HG02678 (cell line): ENCODE data around the gene PIGU.
A peak's percentile ranks its signal among the peaks of the same experiment; 100 is the strongest.
"Not testable (repeated sequence)": the region's sequence is repeated elsewhere in the genome, so short reads cannot be mapped to it uniquely, and the experiment has no call there.

Experiments used
- ATAC-seq: cut with Tn5 transposase; IDR thresholded peaks from one replicate; pipeline ENCODE4 v1.9.1; 2021; ENCODE audit warnings: mild to moderate bottlenecking, moderate library complexity; ENCODE audit not compliant: unreplicated experiment

The PIGU gene

DNA sequence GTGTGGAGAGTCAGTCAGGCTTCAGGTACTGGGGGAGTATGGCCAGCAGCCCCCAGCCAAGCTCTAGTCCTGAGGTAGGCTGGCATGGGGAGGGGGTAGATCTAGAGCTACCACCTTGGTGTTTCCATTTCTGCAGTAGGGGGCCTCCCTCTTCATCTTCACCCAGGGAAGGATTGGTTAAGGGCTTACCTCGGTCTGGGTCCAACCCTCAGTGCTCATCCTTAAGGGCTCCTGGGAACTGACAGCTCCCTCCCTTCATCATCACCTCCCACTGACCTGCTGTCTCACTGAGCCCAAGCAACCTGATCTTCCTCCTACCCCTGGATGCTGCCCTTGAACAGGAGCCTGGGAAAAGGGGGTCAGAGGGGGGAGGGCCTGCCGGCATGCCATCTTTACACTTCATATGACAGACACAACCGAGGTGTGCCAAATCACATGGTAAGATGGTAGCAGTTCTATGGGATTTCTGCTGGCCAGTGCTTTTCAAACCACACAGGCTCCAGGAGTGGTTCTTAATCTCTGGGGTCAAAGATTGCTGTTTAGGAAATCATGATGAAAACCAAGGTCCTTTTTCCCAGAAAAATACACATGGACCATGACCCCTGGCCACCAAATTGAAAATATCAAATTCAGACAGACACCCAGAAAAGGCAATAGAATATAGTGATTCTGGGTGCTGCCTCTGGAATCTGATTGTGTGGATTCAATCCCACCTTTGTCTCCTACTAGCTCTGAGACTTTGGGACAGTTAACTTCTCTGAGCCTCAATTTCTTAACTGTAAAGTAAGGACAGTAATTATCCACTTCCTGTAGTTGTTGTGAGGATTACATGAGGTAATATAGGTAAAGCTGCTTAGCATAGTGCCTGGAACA is 30.3 kb upstream of the PIGU start:
- ATAC-seq: no peak

DNA sequence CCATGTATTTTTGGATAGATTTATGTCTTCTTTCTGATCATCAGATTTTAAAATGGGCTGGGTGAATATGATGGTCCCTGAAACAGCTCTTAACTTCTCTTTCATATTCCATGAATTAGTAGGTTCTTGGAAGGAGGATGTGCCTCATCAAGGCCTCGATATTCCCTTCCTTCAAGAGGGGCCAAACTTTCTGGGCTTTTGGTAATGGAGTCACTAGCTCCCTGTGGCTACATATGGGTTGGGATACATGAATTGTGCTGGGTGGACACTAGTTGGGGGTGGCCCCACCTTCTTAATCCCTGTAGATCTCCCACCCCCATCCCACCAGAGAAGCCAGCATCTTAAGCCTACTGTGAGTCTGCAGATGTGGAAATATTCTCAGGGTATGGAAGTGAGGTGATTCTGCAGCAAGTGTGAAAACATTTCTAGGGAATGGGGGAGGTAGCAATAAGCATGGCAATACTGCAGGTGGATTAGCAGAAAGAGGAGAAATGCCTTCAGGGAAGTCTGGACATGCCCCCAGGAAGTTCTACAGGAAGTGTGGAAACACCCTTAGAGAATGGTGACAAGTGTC is 29.5 kb upstream of the PIGU start:
- ATAC-seq: no peak

DNA sequence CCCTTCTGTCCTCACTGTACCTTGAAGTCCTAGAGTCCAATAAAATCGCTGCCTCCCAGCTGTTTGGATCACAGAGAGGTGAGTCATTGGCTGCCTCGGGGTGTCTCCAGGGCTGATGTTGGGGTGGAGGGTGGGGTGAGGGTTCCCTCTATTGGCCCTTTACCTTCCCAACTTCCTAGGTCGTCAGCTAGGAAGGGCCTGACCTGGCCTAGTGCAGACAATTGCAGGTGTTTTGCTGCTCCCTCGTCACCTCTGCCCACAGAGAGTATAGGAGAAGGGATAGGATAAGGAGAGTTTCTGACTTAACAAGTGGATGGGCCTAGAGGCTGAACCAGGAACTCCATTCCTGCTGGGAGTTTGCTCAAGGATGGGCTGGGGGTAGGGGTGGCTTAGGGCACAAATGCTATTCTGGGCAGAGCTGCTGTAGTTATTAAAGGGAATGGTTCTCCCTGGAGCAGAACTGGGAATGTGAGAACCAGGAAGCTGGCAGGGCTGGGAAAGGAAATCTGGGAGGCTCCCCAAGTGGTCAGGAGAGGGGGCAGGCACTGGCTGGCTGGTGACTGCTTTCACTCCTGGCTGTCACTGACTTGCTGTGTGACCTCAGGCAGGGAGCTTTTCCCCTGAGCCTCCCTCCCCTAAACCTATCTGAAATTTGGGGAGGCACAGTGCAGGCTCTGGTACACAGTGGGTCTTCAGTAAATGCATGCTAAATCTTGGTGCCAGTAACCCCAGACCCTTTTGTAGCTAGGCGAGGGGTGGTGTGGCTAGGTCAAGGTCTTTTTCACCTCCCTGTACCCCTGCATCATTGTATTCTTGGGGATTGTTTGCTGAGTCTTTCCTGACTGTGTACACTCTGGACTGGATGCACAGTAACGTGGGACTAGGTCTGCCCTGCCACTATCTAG is 28.8 kb upstream of the PIGU start:
- ATAC-seq: no peak

DNA sequence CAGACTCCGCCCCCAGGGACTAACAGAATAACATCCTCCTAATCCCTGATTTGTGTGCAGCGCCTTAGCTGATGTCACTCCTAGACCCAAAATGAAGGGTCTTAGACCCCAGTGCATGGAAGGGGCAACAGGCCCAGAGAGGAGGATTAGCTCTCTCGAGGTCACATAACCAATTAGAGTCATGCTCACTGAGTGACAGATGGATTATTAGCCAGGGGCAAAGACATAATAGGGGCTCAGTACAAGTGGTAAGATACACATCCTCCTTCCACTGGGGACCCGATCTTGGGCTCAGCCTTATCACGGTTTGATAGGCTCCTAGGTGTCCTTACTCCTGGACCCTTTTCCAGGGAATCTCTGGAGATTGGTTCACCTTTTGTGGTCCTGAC is 28.1 kb upstream of the PIGU start:
- ATAC-seq: no peak

DNA sequence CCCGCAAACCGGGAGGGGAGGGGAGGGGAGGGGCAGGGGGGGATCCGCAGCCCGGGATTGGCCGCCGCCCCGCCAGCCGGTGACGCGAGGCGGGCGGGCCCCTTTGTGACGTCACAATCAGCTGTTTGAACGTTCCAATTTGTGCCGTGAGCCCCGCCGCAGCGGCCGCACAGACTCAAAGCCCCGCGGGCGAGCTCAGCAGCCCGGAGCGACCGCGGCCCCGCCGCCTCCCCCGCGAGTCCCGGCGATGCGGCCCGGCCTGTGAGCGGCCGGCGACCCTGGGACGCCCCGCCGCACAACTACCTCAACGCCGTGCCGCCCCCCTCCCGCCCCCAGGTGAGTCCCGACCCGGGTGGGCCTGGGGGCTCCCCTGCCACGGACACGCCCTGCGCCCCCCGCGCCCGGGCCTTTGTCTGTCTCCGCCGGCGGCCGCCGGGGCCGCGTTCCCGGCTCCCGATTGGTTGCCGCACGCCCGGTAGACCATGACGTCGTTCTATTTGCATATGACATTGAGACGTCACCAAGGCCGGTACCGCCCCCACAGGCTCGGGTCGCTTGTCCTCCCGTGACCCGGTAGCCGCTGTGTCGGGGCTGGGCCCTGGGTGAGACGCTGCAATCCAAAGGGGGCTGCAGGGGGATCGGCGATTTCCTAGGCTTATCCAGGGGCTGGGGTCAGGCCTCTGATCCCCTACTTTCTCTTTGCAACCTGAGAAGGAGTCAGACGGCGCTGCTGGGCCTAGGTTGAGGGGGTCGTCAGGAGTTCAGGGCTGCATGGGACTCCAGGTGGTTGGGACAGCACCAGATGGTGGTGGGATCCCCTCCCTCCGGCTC is 27.5 kb upstream of the PIGU start, which contains the start of gene TP53INP2:
TP53INP2 (plus strand) TSS at position 168 of the 831 bp plus-strand sequence. CDS start 4,396 bp downstream, outside the sequence.
- peak; percentile 68 for ATAC-seq

DNA sequence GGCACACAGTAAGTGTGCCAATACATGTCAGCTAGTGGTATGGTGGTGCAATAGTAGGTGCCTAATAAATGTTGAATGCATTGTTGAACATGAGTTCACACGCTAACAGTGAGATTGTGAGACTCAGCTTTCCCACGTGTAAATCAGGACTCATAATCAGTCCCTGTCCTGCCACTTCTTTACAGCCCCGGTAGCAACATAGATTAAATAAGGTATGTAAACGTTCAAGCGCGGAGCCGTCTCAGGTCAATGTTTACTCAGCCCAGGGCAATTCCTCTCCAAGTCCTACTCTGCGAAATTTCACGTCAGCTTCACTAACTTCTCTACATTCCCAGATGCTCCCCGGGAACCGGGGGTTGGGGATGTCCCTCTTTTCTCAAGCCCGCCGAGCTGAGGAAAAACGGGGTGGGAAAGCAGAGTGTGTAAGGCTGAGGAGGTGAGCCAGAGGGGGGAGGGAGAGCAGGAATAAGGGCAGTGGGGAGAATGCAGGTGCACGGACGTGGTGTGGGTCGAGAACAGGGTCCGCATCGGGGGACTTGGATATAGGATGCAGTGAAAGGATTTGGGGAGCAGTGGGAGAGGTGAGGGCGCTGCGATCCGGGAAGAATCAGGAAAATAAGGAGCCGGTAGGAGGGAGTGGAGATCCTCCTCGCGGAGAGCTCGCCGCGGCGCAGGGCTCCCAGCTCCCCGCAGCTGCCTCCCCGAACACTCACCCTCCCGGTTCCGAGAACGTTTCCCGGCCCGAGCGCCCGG is 26.7 kb upstream of the PIGU start:
- no peak for ATAC-seq

DNA sequence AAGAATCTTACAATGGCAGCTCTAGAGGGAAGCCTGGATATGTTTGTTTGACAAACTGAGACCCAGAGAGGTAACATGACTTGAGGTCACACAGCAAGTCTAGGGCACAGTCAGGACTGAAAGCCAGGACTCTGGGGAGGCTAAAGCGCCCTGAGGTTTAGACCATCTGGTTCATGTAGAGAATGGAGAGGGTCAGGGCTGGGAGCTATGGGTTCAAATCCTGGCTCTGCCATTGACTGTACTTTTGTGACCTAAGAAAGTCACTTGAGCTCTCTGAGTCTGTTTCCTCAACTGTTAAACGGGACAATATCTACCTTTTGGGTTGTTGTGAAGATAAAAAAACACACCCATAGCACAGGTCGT is 26.1 kb upstream of the PIGU start:
- no peak for ATAC-seq

DNA sequence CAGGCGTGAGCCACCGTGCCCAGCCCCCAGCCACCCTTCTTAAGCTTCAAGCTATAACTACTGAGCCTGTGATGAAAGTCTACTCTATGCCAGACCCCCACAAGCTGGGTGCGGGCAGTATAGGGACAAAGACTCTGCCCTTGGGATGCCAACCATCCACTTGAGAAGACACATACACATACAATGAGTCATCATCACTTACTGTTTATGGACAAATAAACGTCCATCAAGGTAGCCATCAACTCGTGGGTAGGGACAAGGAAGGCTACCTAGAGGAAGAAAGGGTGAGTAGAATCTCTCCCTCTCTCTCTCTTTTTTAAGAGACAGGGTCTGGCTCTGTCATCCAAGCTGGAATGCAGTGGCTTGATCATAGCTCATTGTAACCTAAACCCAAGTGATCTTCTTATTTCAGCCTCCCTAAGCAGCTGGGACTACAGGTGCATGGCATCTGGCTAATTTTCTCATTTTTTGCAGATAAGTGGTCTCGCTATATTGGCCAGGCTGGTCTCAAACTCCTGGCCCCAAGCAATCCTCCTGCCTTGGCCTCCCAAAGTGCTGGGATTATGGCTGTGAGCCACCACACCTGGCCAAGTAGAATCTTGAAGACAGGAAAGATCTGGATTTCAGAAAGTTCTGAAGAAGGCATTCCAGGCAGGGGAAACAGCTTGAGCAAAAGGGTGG is 24.7 kb upstream of the PIGU start:
- no peak for ATAC-seq

DNA sequence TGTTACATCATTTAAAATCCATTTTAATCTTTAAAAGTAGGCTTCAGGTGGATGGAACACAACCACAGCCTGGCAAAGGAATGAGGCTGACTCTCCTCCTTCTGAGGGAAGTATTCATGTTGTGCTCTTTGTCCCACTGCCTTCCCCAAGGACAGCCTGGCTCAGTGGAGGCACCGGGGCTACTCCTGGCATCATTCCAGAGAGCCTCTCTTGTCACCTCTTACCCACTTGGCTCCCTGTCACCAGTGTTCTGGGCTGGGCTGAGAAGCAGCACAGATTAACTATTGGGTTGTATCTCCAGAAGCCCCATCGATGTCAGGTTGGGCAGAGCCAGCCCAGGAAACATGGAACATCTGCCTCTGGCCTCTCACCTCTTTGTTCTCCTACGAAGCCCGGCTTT is 16.5 kb upstream of the PIGU start:
- no peak for ATAC-seq

DNA sequence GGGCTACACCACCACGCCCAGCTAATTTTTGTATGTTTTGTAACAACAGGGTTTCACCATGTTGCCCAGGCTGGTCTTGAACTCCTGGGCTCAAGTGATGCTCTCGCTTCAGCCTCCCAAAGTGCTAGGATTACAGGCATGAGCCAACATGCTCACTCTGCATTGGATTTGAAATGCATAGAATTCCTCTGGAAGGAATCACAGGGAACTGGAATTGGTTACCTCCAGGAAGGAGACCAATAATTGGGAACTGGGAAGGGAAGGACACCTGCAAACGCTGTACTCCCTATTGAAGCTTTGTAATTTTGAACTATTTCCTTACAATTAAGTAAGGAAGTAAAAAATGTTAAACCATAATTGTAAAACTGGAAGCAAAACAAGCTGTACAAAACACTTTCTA is 14.9 kb upstream of the PIGU start:
- no peak for ATAC-seq

DNA sequence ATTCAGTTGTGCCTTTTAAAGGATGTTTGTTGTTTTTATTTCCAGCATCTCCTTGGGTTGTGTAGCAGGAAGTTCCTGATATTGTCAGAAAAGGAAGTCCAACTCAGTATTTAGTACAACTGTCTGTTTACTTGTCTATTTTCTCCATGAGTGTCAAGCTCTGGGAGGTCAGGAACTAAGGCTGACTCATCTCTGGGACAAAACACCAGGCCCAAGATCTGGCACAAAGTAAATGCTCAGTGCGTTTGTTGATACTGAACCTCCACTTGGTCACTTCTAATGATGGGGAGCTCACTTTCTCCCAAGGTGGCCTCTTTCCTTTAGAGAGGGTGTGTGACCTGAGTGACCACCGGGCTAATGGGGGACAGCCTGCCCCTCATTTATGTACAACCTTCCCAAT is 12.6 kb upstream of the PIGU start:
- no peak for ATAC-seq

DNA sequence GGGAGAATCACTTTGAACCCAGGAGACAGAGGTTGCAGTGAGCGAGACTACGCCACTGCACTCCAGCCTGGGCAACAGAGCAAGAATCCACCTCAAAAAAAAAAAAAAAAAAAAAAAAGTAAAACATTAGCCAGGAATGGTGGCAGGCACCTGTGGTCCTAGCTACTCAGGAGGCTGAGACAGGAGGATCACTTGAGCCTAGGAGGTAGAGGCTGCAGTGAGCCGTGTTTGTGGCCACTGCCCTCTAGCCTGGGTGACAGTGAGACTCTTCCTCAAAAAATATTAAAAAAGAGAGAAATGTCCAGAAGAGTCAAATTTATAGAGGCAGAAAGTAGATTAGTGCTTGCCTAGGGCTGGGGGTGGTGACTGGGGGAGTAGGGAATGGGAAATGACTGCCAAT is 6.8 kb upstream of the PIGU start:
- ATAC-seq: no peak

DNA sequence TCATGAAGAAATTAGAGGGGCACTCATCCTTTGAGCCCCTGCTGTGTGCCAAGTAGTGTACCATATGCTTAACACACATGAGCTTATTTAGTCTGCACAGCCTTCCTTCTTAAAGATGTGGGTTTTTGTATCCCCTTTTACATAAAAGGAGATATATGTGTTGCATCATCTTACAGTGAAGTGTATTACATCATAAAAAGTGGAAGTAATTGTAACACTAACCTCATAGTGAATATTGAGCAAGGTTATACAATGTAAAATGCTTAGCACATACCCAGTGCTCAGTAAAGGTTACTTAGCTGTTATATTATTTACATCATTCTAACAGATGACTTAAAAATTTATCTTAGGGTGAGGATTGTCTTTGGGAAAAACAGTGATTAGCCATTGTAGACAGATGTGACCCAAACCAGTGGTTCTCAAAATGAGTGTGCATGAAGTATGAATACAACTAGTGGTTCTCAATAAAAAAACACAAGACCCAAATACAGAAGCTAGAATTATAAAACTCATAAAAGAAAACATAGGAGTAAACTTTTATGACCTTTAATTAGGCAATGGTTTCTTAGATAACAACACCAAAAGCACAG is 3.8 kb upstream of the PIGU start:
- ATAC-seq: no peak

DNA sequence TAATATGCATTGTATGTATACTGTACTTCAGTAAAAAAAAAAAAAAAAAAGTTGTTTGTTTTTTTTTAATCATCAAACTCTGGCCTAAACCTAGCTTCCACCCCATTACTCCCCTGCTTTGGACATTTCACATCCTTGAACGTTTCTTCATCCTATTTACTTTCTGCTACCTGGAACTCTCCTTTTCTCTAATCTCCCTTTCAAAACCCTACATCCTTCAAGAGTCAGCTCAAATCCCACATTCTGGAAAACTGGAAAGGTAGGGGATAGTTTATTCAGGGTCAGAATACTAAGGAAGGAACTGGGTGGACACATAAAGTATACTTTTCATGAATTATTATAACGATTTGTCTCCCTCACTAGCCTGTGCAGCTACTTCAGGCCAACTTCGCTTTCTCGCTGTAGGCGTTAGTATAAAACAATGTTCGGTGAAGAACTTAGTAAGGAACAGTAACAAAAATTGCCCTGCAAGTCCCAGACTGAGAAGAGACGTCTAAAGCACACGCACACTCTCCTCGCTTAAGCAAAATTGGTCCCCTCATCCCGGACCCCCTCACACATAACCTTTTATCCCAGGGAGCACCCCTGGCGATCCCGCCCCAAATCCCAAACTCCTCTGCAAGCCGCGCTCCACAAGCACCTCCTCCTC is 775 bp downstream of the PIGU start:
- no peak for ATAC-seq

DNA sequence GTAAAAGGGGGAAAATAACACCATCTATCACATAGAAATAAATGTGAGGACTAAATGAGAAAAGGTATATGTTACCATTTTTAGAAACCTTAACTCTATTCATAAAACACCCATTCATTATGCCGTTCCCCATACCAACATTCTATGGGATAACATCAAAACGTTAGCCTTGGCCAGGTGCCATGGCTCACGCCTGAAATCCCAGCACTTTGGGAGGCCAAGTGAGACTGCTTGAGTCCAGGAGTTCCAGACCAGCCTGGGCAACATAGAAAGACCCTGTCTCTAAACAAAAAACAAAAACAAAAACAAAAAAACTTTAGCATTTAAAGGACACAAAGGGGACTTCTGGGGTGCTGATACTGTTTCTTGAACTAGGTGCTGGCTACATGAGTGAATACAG is 1.3 kb downstream of the PIGU start:
- no peak for ATAC-seq

DNA sequence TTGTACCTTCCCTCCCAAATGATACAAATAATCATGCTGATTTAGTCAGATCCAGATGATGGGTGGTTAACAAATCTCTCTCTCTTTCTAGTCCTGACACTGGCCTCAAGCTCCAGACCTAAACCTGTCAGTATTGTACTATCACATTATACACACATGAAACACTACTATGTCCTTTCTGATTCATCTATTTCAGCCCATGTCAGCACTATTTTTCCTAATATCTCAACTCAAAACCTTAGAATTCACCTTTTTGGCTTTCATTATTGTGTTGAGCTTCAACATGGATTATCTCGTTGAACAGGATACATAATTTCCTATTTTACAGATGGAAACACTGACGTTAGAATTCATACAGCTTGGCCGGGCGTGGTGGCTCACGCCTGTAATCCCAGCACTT is 3.5 kb downstream of the PIGU start:
- no peak for ATAC-seq

DNA sequence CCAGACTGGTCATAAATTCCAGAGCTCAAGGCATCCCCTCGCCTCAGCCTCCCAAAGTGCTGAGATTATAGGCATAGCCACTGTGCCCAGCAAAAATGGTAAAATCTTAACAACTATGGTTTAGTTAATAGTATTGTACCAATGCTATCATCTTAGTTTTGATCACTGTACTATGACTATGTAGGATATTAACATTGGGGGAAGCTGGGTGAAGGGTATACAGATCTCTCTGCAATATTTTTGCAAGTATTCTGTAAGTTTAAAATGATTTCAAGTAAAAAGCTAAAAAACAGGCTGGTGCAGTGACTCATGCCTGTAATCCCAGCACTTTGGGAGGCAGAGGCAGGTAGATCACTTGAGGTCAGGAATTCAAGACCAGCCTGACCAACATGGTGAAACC is 7.8 kb downstream of the PIGU start:
- no peak for ATAC-seq

DNA sequence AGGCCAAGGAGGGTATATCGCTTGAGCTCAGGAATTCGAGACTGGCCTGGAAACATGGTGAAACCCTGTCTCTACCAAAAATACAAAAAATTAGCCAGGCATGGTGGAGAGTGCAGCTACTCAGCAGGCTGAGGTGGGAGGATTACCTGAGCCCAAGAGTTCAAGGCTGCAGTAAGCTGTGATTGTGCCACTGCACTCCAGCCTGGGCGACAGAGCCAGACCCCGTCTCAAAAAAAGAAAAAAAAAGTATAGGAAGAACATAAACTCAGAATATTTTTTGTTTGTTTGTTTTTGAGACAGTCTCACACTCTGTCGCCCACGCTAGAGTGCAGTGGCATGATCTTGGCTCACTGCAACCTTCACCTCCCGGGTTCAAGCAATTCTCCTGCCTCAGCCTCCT is 12.1 kb downstream of the PIGU start:
- ATAC-seq: not testable (repeated sequence)
